TTC549 (cell line): Measurements from ENCODE around the gene PID1.

Experiments used
- FAIRE-seq: peaks from 2 replicates; lab custom pipeline; 2012; peaks lifted over from hg19 to GRCh38; lab: Jason Lieb, UNC

PID1 gene

GRCh38 chr2:229009816-229010215, 261.3 kb downstream of the PID1 start:
- FAIRE-seq = no peak

DNA sequence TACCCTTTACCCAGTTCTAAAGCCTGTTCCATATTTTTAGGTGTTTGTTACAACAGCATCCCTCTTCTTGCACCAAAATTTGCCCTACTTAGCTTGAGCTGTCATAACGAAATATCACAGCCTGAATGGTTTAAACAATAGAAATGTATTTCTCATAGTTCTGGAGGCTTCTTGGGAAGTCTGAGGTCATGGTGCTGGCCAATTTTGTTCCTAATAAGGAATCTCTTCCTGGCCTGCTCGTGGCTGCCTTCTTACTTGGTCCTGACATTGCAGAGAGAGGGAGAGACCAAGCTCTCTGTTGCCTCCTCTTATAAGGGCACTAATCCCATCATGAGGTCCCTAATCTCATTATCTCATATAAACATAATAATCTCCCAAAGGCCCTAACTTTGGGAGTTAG, 267.8 kb downstream of the PID1 start:
- FAIRE-seq = no peak

GRCh38 chr2:229001196-229001595, 269.9 kb downstream of the PID1 start:
- FAIRE-seq = no peak

- FAIRE-seq = no peak
Observed at GRCh38 chr2:228999326-228999725, 271.8 kb downstream of the PID1 start.

DNA sequence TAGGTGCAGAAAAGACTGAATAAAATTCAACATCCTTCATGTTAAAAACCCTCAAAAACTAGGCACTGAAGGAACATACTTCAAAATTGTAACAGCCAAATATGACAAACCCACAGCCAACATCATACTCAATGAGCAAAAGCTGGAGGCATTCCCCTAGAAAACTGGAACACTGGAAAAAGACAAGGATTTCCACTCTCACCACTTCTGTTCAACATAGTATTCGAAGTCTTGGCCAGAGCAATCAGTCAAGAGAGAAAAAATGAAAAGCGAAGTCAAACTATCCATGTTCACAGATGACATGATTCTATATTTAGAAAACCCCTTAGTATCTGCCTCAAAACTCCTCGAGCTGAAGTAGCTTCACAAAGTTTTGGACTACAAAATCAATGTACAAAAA, 282.3 kb downstream of the PID1 start:
- no peak for FAIRE-seq

DNA sequence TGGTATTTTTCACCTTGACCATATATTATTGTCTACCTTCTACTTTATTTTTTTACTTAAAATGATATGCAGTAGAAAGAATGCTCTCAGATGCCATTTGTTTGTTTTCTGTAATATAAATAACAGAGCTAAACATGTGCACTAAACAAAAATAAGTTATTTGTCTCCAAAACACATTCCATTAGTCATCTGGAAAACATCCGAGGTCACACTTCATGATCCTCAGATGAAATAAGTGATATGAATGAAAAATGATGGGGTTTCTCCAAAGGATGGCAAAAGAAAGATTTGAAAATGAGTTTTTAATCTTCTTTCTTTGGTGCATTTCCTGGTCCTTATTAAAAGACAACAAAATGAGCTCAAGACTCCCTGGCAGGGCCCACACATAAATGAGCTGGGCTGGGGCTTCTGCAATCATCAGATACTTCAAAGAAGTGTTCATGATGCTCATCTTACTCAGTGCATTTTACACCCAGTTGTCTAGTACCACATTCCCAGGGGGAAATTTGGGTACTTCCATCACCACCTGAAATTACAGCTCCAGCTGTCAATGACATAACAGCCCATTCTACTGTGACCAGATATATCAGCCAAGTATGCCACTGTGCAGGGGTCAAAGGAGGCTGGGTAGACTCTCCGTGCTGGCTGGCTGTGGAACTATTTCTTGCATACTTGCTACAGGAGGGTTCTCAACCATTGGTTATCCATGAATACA, 283.5 kb downstream of the PID1 start:
- FAIRE-seq = no peak

- FAIRE-seq = no peak
Observed at GRCh38 chr2:228986961-228987360, 284.1 kb downstream of the PID1 start.

DNA sequence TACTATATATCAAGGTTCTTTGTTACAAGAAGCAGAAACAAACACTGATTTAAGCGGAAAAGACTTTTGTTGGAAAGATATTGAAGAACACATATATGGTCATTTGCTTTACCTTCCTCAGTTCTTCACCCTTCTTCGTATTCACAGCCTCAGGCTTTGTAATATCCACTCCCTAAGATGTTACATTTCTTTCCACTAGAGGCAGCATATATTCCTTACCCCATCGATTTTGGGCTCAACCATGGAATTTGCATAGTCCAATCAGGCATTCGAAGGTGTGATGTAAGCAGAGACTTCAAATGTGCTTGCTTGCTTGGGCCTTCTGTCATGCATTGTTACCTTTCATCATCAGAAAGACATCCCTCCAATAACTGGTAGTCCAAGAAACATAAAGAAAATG, 287.4 kb downstream of the PID1 start:
- FAIRE-seq = no peak

- no peak for FAIRE-seq
Observed at GRCh38 chr2:228974169-228974568, 296.9 kb downstream of the PID1 start.
